HG03025 (cell line): ENCODE data around the gene HHEX.

Experiments
- ATAC-seq: cut with Tn5 transposase; IDR thresholded peaks from one replicate; pipeline ENCODE4 v1.9.1; 2021; ENCODE audit warnings: mild to moderate bottlenecking, moderate library complexity; ENCODE audit not compliant: unreplicated experiment, low FRiP score

Gene HHEX

DNA sequence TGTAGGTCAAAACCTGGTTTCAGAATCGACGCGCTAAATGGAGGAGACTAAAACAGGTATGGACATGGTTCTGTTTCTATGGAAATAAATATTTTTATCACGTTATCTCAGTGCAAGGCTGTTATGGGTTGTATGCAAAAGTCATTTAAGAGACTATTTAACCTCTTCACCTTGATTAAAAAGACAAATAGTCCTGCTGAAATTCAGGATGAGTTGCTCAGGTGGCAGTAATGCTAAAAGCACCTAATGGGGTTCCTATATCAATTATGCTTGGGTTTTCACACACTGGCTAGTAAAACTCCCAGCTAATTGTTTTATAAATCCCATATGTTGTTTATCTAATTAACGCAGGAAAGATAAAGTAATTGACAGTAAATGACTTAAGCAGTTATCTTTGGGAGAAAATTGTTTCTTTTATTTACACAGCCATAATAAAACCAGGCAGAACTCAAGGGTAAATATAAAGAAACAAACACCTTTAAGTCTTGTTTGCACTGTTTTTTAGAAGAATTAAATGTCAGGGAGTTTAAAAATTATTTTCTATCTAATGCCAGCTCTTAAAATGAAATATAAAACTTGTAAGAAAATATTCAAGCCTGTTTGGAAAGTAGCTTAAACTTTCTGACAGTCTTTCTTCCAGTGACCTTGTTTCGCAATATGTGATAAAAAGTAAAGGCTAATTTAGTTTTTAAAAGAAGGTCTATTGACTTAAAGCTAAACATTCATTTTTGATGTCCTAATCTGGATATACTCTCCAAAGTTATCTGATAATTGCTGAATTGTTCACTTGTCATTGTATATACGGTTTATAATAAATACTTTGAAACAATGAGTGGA lies 3.2 kb downstream of the HHEX start:
- no peak for ATAC-seq

DNA sequence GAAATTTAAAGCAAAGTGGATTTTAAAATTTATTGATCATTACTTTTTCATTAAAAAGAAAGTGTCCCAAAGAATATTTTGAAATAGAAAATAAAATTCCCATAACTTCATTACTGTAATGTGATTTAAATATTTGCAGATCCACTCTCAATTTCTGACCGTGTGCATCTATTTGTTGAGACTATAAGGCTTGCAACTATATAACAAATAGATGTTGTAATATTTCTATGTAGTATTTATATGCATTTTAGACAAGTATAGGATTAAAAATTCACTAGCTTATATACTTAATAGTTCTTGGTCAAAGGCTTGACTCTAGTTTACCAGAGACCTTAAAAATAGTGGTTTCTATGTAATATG lies 3.8 kb downstream of the HHEX start:
- ATAC-seq: no peak

DNA sequence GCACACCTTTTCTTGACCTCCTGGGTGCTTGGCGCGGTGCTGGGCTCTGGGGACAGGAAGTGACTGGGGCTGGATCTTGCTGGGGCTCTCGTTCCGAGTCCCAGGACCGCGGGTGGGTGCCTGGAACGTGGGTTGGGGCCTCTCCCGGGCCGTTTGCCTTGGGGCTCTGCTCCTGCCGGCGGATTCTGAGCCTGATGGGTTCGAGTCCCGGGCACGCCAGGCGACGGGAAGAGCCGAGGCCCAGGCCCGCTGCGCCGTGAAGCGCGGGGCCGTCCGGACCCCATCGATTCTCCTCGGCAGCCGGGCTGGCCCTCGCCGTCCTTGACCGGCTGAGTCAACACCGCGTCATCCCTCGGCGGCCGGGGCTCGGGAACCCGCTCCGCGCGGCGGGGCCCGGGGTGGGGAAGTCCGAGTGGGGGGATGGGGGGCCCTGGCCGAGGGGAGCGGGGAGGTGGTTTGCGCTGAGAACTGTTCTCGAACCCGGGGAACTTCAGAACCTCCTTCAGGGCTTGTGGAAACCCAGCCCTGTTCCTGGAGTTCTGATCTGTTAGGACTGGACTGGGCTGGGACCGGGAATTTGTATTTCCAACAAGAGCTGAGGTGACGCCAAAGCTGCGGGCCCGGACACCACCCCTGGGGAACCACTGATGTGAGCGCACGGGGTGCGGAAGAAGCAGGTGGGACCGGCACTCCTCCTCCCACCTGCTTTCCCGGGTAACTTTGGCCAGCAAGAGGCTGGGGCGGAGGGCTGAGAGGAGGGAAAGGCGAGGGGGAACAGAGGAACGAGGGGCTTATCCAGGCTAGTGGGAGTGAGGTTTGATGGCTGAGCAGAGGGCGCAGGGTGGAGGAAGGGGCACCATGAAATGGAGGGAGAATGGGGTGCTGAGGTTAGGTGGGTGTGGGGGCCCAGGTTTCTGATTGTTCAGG lies 6.2 kb downstream of the HHEX start:
- ATAC-seq: no peak

DNA sequence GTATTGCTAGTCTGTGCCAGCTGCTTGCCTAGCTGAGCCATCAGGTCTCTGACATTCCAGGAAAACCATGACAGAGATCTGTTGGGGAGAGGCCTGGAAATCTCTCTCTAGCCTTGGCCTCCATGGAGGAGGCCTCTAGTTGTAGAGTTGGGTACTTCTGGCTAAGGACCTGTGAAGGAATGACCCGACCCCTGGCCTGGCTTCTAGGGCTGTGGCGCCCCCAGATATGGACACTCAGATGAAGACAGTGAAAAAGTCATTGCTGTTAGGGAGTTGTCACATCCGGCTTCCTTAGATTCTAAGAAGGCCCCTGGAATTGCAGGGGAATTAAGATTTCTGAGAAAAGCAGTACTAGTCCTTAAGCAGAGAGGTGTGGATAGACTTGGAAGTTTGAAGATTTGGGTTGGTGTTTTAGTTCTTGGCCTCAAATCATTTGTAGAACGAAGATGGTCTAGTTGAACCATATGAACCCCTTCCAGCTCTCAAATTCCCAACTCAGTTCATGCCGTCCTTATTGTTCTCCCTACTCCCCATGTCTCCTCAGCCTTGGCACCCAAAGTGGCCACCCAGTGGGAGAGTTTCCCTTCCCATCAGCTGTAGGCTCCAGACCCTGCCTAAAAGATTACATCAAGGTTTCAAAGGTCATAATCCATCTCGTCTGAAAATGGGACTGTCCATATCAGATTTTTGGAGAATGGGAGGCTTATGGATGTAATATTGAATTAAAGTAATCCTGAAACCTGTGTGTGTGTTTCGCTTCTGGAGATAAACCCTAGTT lies 7.0 kb downstream of the HHEX start:
- no peak for ATAC-seq

DNA sequence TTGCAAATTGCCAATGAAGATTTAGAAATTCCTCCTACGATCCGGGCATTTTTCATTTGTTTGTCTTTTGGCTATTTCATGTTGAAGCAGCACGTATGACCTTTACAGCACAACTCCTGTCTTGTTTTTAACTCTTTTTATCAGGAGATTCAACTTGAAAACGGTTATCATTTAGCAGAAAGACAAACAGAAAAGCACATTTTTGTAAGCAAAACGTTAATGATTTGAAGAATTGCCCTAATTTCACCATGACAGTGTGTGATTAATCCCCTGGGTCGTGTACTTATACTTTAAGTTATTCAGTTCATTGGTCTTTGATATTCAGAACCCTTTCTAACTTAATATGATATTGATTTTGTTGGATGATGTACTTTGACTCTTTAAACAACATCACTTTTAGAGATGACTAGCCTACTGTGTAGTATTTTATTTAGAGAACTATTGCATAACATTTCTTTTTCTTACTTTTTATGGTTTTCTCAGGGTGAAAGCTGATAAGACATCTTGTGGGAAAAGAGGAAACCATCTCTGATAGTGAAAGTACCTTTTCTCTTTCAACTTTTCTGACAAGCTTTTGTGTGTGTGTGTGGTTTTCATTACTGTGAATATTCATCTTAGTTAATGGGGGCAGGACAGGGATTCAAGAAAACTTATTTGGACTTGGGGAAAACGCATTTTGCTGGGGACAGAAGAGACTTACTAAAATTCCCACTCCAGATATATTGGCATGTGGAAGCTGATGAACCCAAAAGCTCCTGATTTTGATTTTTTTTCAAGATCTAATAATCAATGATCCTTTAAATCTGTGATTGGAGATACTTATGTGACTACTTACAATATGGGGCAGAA lies 8.1 kb downstream of the HHEX start:
- ATAC-seq: no peak

DNA sequence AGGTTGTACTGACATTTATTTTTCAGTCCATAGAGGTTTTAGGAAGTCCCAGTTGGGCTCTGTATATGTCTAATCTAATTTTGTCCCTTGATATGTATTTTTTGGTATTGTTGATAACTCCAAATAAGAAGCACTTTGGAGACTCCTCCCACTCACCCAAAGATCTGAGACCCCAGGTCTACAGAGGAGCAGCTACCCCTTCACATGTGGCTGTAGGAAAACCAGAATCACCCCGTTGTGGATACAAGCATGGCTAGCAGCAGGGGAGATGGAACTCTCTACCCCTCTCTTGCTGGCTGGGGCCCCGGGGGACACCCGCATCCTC lies 9.4 kb downstream of the HHEX start:
- ATAC-seq: no peak

DNA sequence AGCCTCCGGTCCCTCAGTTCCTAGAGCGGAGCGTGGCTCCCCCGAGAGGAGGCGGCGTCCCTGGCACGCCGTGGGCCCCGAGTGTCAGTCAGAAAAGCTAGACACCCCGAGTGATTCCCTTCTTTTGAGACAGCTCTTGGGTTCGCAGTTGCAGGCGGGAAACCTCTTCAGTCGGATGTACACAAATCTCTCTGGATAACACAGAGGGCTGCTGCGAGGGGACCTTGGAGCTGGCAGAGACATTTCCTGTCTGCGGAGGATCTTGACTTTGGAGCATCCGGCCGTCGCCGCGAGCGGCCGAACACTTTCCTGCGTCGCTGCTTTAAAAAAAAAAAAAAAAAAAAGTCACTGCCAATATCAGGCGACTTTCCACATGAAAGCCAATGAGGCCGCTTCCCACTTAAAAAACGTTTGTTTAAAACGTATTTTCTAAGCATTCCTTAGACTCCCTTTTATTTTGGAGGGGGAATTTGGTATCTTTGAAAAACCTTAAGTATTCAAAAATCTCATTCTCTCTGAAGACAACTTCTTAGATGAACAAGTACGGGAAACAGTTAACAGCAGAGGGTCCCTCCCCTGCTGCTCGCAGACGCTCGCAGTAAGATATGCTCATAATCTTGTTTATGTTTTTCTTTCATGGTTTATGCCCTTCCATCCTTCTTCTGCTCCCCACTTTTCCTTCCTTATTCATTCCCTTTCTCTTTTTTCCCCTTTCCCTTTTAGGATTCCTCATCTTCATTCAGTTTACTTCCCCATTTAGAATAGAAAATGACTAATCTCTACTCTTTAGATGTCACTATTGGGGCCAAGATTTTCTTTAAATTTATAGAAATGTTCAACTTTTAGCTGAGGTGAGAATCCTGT lies 10.0 kb downstream of the HHEX start:
- no peak for ATAC-seq

DNA sequence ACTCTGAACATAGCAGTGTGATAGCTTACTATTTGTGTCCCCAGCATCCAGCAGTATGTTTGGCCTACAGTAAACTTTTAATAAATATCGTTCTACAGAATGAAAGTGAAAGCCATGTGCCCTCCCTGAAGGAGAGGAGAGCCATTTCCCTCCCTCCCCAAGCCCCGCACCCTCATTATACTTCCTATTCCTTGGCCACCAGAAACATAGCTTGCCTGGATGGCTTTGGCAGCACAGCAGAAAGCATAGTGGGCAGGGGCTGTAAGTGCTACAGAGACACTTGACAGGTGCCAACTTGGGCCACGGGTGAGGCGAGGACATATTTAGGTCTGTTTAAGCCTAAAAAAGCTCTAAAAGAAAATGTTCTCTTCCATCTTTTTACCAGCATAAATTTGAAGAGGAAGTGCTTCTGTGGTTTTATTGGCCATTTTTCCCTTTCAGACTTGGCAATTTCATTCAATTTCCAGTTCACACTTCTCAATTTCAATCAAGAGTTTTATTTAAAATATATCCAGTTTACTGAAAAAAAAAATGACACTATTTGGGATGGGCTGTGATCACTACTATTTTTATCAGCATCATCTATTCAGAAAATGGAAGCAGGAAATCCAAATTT lies 12.7 kb downstream of the HHEX start:
- no peak for ATAC-seq

DNA sequence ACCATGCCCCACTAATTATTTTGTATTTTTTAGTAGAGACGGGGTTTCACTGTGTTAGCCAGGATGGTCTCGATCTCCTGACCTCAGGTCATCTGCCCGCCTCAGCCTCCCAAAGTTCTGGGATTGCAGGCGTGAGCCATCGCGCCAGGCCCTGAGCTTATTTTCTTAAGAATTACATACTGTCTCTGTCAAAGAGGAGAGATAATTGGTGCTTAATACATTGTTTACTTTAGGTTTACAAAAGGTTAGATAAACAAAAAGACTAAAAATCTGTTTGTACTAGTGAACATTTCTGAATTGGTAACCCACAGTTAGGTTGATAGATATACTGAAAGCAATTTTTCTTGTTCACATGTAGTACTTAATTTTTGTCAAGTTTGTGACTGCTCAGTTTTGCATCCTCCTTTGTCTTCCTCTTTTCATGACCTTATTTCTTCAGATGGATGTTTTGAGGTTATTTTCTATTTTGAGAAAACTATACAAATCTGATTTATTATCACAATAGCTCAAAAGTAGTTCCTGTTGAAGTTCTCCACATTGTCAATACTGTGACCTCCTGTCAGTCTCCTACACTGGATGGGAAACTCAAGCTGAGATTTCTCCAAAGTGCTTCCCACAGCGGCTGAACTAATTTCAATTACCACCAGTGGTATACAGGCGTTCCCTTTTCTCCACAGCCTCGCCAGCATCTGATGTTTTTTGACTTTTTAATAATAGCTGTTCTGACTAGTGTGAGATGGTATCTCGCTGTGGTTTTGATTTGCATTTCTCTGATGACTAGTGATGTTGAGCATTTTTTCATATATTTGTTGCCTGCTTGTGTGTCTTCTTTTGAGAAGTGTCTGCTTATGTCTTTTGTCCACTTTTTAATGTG lies 22.5 kb downstream of the HHEX start:
- ATAC-seq: no peak

DNA sequence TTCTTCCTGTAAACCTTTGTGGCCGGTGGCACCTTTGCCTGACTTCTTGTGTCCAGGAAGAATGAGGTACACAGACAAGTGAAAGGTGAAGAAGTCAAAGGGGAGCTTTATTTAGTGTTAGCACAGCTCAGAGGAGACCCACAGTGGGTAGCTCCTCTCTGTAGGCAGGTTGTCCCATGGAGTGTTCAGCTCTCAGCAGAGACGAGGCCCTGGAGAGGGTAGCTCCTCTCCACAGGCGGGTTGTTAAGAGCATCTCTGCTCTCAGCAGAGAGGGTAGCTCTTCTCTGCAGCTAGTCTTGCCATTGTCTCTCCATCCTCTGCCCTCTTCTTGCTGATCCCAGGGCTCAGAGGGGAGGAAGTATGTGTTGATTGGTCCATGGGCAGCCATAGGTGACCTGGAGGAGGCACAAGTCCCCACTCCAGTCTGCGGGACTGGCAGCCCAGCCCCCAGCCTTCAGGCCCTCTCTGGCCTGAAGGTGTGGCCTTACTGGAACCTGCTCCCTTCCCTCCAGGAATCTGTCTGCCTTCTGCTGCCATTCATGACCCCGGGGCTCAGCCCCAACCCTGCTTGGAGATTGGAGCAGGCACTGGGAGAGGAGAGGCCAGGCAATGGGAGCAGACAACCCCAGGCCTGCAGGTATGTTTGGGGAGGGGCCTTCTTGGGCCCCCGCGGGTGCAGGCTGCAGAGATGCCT lies 24.5 kb downstream of the HHEX start:
- ATAC-seq: no peak

DNA sequence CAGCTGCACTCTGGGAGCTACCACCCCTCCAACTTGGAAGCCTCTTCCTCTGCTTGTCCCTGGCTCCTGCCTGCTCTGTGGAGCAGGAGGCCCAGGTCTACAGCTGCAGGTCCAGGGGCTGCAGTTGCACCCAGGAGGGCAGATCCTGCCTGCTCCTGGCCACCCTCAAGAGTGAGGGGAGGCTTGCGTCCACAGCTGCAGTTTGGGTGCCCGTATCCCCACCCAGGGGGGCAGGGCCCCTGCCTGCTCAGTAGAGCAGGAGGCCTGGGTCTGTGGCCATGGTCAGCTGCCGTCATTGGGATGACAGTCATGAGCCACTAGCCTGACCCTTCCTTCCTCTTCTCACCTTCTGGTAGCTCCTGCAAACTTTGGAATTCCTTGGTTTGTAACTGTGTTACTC lies 25.1 kb downstream of the HHEX start:
- no peak for ATAC-seq

DNA sequence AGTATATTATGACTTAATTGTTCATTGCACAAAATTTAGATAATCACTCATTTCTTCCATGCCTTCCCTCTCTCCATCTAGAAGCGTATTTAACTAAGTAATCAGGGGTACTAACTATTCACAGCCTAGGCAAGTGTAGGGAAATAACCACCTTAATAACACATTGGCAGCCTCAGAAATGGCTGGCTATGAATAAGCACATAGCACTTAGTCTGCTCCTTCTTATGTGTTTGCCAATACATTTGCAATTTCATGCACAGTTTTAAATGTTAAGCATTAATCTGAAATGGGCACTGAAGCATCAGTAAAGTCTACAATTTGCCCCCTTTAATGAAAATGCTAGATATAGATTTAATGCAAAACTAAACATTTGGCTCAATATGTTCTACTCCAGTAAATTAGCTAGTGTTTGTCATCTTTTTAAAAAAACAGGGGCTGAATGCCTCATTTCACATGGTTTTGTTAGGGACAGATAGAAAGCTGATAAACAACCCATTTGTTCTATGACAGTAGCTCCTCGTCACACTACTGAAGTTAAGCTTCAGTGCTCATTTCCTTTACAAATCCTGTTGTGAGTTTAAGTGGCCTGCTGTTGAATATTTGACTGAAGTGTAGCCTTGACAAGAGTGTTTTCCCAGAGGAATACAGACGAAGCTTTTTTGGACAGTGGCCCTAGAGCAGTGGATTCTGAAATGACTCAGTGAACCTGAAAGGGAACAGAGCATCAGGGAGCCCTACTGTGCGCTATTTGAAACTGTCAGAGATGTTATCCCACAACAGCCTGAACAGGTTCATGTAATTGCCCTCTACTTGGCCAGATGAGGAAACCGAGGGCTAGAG lies 30.5 kb downstream of the HHEX start:
- no peak for ATAC-seq

DNA sequence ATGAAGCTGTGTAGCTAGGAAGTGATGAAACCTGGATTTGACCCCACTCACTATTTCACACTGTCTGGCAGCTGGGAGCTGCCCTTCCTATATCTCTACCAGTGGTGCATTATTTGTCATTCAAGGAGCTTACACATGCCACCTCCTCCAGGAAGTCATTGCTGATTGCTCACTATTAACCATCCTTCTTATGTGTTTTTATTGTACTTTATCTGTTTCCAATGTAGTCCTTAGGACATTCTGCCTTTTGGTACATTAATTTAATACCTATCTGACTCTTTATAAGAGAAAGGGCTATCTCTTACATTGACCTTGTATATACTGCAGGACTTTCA lies 31.0 kb downstream of the HHEX start:
- no peak for ATAC-seq

DNA sequence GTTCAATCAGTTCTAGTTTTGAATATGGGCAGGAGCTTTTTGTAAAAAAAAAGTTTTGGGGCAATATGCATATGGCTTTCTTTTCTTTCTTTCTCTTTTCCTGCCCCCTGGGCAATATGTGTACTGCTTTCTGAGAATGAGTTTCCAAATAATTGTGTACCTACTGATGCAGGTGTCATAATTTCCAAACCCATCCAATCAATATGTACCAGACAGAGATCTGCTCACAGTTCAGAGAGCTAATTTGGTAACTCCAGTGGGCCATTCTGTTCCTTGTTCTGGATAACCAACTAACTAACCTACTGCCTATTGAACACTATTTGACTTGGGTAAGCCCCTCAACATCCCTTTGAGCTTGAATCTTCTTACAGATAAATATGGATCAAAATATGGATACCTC lies 32.6 kb downstream of the HHEX start:
- ATAC-seq: no peak

DNA sequence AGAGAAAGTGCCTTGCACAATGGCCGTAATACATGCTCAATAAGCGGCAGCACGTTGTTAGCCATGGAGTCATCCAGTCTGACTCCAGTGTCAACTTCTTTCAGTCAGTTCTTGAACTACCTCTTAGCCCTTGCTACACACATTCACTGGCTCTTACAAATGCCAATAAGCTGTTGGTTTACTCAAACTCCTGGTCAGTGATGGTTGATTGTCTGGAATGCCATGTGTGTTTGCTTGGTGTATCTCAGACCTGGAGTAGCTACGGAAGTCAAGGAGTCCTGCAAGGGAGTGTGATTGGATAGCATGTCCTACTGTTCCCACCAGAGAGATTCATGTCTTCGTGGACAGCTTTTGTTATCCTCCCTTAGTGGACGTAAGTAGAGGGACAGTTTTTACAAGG lies 37.4 kb downstream of the HHEX start:
- no peak for ATAC-seq

DNA sequence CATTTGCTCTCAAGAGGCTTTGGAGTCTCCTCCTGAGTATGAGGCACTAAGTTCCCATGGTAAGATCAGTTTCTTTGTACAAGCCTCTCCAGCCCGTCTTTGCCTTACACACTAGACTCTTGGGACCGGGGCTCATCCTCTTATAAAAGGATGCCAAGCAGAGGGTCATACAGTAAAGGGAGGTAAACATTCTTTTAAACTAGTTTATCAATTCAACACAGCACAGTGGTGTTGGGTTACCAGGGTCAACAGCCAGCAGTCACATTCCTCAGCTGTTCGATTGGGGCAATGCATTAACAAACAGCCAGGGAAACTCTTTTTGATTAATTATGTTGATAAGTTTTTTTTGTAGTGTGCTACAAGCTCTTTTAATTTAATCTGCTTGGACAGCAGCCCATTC lies 37.8 kb downstream of the HHEX start:
- no peak for ATAC-seq

DNA sequence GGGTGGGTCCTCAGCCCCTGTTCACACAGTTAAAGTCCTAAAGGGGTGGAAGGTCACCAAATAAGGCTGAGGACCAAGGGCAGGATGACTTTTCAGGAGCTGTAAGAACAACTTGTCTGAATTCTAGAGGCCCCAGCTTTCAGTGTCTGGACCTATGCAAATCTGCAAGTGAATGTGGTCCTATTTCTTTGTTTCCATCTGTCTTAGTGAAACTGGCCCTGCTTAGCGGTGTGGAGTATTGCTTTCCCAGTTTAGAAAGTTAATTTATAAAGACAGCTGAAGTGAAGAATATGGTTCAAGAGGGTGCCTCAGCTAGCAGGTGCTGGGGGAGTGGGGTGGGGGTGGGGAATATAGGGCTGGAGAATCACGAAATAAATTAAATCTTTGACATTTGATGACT lies 40.1 kb downstream of the HHEX start:
- peak; percentile 91 for ATAC-seq
